ENCODE results near the gene SLC44A1. TPM values are rescaled to one million over a fixed set of nuclear protein-coding genes. Genes with fewer than 3 reads are reported as not detected.

SLC44A1 gene
- total RNA-seq, 1 donor from 2014 or later, result 55.2 TPM

GRCh38 chr9:105205787-105206495, 38.5 kb upstream of the SLC44A1 start:
- no peaks in the 10 kb centered on the region for H3K27me3 ChIP-seq (ENCODE audit: low read depth)
- H3K4me1 ChIP-seq, result peaks cover 6% of the 10 kb centered on the region
- DNase-seq (no peak), ATAC-seq (peak; percentile 81 to 83)
- no peaks in the 10 kb centered on the region for H3K36me3 ChIP-seq
- intact Hi-C loops (cut with DNase I), result no loop called here
- no peak for TF ChIP-seq CTCF (IDR thresholded peaks at IDR 0.05)
- peak overlapping the region; percentile 66 for H3K27ac ChIP-seq
- H3K4me3 ChIP-seq, result no peak overlapping the region
- no peaks in the 10 kb centered on the region for H3K9me3 ChIP-seq

GRCh38 chr9:105206496-105206820, 38.0 kb upstream of the SLC44A1 start:
- no peaks in the 10 kb centered on the region for H3K9me3 ChIP-seq
- no peaks in the 10 kb centered on the region for H3K27me3 ChIP-seq (ENCODE audit: low read depth)
- H3K36me3 ChIP-seq, result no peaks in the 10 kb centered on the region
- peaks cover 6% of the 10 kb centered on the region for H3K4me1 ChIP-seq
- intact Hi-C loops (cut with DNase I), result no loop called here
- no peak for DNase-seq
- no peak overlapping the region for H3K4me3 ChIP-seq
- H3K27ac ChIP-seq, result peak overlapping the region; percentile 66
- ATAC-seq, result no peak
- no peak for TF ChIP-seq CTCF (IDR thresholded peaks at IDR 0.05)

DNA sequence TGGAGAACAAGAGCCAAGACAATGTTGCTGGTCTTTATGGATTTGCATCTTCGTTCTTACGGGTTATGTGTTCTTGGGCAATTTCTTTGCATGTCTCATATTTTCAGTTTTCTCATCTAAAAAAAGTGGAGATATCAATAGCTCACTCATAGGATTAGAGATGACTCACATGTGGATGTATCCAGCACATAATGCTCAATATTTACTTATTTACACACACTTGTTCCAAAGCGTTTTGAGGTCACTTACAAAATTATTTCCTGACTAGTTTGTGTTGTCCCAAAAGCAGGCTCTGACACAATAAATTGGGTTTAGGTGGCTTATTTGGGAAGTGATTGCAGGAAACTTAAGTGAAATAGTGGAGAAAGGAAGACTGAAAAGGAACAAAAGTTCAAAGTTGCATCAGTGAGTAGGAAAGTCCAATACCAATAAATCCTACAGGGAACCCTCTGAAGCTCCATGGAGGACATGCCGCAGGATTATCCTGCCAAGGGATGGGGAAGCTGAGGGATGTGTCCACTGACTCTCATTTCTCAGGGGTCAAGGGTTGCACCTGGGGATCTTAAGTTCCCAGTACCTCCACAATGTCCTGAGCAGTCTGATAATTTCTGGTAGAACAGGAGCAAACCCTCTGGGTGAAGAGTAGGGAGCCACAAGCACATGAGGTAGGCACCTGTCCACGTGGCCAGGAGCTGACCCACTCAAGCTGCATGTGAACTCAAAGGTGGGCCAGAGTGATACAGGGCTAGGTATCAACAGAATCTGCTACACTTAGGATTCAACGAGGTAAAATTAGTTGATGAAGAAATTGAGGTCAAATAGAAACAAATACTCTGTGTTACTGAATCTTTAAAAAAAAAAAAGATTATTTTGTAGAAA, 37.4 kb upstream of the SLC44A1 start:
- ATAC-seq, result peak in 1 of 2 donors; percentile 28
- Histone ChIP-seq H3K27me3 (ENCODE audit: low read depth) (no peaks in the 10 kb centered on the region), H3K27ac (peak overlapping the region; percentile 66), H3K36me3 (no peaks in the 10 kb centered on the region), H3K4me3 (no peak overlapping the region), H3K4me1 (peaks cover 6% of the 10 kb centered on the region), H3K9me3 (no peaks in the 10 kb centered on the region)
- intact Hi-C loops (cut with DNase I), result no loop called here
- no peak for TF ChIP-seq CTCF (IDR thresholded peaks at IDR 0.05)
- DNase-seq, result no peak

DNA sequence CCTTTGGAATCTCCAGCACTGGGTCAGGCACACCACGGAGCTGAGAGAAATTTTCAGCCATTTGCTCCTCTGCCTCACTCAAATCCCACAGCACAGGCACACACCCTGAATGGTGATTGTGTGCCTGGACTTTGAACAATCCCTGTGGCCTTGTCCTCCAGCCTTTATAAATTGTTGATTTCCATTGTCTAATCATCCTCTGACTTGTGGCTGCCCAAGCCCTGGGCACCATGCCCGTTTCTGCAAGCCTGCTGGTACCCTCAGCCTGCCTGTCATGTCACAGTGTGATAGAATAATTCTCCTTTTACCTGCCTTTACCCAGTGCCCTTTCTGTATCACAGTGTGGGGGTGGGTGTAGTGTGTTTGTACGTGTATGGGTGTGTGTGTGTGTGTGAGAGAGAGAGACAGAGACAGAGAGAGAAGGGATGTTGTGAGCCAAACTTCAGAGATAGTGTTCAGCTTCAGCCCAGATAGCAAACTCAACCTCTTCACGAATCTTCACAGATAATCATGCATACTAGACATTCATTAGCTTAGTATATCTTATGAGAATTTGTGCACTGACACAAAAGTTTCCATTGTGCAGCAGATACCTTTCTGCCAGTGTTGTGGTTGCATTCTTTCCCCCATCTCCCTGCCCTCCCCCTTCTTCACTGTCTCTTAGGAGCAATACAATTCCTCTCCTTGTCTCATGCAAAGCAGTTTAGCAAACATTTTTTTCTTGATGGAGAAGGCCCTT, 27.8 kb upstream of the SLC44A1 start:
- Histone ChIP-seq H3K27ac (no peak overlapping the region), H3K36me3 (no peaks in the 10 kb centered on the region), H3K4me1 (no peaks in the 10 kb centered on the region), H3K27me3 (ENCODE audit: low read depth) (no peaks in the 10 kb centered on the region), H3K9me3 (no peaks in the 10 kb centered on the region), H3K4me3 (no peak overlapping the region)
- no peak for TF ChIP-seq CTCF (IDR thresholded peaks at IDR 0.05)
- DNase-seq (no peak), ATAC-seq (no peak)
- intact Hi-C loops (cut with DNase I), result no loop called here

DNA sequence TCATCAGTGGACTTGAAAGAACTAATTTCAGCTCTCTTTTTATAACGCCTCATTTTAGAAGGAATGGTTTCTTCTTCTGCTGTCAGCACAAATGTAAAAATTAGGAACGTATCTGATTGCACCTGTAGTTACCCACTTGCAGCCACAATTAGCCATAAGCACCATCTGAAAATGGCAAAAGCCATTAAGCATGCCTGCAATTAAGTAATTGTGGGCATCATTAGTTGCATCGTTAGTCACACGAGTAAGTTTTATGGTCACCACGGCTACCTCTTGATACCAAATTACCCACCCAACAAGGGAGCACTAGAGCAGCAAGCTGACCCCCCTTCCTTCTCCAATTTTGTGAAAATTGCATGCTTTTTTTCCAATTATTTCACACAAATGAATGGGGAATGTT, 25.8 kb upstream of the SLC44A1 start:
- H3K36me3 ChIP-seq, result no peaks in the 10 kb centered on the region
- no peak for TF ChIP-seq CTCF (IDR thresholded peaks at IDR 0.05)
- peaks cover 9% of the 10 kb centered on the region for H3K9me3 ChIP-seq
- H3K27ac ChIP-seq, result no peak overlapping the region
- no peaks in the 10 kb centered on the region for H3K27me3 ChIP-seq (ENCODE audit: low read depth)
- intact Hi-C loops (cut with DNase I), result no loop called here
- DNase-seq (no peak), ATAC-seq (no peak)
- no peaks in the 10 kb centered on the region for H3K4me1 ChIP-seq
- no peak overlapping the region for H3K4me3 ChIP-seq
